ENCODE measurements around the gene ITPRID2.
"Not testable (repeated sequence)": the region's sequence is repeated elsewhere in the genome, so short reads cannot be mapped to it uniquely, and the experiment has no call there.

Gene ITPRID2

DNA sequence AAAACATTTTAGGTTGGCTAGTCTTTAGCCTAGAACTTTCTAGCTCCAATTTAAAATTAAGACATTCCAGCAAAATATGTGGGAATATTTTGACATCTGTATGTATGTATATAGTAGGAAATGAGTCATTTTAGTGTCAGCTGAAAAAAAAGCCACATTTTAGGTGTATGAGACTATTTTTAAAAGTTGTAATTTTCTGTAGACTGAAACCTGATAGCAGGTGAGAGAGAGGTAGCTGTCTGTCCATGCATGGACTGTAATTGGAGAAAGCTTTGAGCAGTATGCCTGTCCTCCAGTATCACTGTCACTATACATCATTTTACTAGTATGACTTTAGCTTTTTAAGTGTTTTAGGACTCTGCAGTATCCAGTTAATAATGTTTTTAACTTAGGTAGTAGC, 68.0 kb downstream of the ITPRID2 start:
- no peak for DNase-seq (ENCODE audit: low read depth)

GRCh38 chr2:181961167-181961566, 69.6 kb downstream of the ITPRID2 start:
- not testable (repeated sequence) for DNase-seq (ENCODE audit: low read depth)

GRCh38 chr2:181962142-181962541, 70.6 kb downstream of the ITPRID2 start:
- DNase-seq (ENCODE audit: low read depth), result no peak

DNA sequence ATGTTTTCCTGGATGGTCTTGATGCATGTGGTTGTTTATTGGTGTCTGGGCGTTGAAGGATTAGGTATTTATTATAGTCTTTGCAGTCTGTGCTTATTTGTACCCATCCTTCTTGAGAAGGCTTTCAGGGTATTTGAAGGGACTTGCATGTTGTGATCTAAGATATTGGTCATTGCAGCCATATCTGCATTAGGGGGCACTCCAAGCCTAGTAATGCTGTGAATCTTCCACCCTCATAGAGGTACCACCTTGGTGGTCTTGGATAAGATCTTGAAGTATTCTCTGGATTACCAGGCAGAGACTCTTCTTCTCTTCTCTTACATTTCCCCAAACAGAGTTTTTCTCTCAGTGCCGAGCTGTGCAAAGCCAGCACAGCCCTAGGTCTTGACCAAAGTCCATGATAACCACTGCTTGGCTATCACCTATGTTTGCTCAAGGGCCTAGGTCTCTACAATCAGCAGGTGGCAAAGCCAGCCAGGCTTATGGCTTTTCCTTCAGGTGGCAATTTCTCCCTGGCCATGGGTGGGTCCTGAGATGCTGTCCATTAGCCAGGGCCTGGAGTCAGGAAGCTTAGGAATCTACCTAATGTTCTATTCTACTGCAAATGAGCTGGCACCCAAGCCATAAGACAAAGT, 78.7 kb downstream of the ITPRID2 start:
- DNase-seq (ENCODE audit: low read depth), result no peak

DNA sequence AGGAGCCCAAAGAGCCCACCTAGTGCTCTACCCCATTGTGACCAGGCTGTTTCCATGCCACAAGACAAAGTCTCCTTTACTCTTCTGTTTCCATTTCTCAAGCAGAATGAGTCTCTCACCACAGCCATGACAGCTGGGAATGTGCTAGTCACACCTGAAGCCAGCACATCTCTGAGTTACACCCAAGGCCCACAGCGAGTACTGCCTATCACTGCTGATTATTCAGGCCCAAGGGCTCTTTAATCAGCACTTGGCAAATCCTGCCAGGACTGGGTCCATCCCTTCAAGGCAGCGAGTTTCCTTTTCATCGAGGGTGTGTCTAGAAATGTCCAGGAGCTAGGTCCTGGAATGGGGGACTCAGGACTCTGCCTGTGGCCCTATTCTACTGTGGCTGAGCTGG, 79.5 kb downstream of the ITPRID2 start:
- no peak for DNase-seq (ENCODE audit: low read depth)

DNA sequence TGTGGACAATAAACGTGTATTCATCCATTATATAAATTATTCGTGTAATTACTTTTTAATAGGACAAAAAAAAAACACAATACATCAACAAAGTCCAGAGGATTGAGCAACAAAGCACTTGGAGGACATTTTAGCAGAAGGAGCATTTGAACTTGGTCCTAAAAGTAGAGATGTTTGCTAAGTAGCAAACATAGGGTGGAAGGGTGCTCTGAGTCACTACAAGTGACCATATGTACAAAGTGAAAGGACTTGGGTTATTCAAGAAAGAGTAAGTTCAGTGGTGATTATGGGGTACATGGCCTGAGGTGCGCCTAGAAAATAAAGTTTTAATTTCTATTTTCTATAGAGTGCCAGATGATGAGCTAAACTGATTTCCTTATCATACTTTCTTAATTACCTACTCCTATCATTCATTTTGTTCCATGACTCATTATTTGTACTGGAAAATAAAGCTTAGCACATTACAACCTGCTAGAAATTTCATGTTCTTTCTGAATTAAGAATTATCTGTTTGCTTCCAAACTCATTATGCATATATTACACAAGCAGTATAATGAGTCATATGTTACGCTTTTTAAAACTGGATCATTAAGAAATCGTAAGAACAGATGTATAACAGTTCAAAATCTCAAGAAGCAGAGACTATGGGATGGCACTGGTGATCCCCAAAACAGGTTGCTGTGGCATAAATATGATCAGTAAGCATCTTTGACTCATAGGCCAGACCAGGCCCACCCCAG, 81.1 kb downstream of the ITPRID2 start:
- DNase-seq (ENCODE audit: low read depth), result no peak

GRCh38 chr2:181973171-181973783, 81.7 kb downstream of the ITPRID2 start:
- no peak for DNase-seq (ENCODE audit: low read depth)

DNA sequence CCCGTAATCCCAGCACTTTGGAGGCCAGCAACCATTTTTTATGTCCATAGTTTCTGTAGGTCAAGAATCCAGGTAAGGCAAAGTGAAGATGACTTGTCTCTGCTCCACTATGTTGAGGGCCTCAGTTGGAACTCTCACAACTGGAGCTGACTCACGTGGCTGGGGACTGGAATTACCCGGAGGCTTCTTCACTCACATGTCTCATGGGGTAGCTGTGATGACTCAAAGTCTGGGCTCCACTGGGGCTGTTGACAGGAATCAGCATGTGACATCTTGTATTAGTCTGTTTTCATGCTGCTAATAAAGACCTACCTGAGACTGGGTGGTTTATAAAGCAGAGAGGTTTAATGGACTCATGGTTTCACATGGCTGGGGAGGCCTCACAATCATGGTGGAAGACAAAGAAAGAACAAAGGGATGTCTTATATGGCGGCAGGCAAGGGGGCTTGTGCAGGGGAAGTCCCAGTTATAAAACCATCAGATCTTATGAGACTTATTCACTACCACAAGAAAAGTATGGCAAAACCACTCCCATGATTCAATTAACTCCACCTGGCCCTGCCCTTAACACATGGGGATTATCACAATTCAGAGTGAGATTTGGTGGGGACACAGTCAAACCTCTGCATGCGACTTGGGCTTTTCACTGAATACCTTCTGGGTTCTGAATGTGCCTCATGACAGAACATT, 86.3 kb downstream of the ITPRID2 start:
- DNase-seq (ENCODE audit: low read depth), result no peak

GRCh38 chr2:181978351-181979150, 87.0 kb downstream of the ITPRID2 start:
- DNase-seq (ENCODE audit: low read depth), result no peak
